NCI-H510A treated with DMSO at 0.1 percent for 48 hours (cell line): ENCODE data around the gene STRIP1.
"Not testable (repeated sequence)": the region's sequence is repeated elsewhere in the genome, so short reads cannot be mapped to it uniquely, and the experiment has no call there.

Experiments used
- DNase-seq: peaks from one replicate; lab custom pipeline; 2025; lab: John Stamatoyannopoulos, UW

STRIP1 gene

DNA sequence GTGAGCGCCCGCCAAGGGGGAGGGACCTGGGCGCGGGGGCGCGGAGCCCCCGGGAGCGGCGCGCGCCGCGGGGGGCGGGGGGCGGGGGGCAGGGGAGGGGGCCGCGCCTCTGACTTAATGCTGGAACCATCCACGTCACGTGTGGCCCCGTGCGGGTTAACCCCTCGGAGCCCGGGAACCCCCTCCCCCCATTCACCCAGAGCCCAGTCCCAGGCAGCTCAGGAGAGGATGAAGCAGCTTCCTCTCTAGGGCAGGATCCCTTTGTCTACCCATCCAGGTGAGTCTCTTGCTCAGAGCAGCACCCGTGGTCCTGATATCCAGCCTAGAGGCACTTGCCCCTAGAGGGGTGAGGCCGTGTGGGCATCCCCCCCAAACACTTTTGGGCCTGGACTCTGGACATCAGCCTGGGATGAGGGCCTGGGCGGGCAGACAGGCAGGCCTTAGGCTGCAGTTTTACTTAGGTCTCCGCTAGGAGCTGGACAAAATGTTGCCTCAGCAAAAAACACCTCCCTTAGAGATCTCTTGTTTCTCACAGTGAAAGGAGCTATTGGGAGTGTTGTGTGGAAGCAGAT, 36.3 kb downstream of the STRIP1 start, which contains the start of gene ALX3:
ALX3 (minus strand) TSS at position 2 of the 572 bp plus-strand sequence. CDS start 60 bp downstream, outside the sequence.
- DNase-seq, result no peak

DNA sequence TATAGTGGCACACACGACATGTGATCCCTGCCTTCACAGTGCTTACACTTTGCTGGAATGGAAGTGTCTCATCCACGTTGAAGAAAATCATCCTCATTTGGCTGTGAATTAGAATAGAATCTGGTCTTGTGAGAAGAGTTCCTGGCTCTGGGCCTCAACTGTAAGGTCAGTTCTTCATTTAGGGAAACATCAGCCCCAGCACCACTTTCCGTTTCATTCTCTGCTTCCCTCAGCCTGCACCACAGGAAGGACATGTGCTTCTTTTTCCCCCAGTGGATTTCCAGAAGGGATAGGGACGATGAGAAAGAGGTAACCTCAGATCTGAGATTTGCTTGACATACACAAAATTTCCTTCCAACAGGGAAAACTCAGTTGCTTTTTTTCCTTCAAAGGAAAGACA, 39.7 kb downstream of the STRIP1 start:
- DNase-seq, result no peak

DNA sequence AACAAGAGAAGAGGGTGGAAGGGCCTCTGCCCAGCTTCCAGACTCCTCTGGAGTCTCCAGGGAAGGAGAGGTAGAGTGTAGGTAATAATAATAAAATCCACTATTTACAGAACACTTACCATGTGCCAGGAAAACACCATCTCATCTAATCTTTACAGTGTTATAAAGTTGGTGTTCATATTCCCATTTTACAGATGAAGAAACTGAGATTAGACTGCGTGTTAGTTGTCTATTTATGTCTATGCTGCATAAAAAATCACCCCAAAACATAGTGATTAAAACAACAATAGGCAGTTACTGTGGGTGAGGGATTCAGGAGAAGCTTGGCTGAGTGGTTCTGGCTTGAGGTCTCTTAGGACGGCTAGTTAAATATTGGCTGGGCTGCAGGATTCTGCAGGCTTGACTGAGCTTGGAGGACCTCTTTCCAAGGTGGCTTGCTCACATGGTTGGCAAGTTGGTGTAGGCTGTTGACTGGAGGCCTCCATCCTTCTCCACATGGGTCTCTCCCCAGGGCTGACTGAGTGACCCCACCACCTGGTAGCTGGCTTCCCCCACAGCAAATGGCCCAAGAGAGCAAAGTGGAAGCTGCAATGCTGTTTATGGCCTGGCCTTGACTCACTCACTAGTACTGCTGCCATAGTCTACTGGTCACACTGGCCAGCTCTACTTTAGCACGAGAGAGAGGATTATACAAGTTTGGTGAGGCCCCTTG, 42.5 kb downstream of the STRIP1 start:
- no peak for DNase-seq

DNA sequence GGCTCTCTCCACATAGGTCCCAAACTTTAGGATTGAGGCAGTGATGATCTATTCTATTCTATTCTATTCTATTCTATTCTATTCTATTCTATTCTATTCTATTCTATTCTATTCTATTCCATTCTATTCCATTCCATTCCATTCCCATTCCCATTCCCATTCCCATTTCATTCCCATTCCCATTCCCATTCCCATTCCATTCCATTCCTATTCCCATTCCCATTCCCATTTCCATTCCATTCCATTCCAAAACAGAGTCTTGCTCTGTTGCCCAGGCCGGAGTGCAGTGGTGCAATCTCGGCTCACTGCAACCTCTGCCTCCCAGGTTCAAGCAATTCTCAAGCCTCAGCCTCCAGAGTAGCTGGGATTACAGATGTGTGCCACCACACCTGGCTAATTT, 45.6 kb downstream of the STRIP1 start:
- DNase-seq, result not testable (repeated sequence)

DNA sequence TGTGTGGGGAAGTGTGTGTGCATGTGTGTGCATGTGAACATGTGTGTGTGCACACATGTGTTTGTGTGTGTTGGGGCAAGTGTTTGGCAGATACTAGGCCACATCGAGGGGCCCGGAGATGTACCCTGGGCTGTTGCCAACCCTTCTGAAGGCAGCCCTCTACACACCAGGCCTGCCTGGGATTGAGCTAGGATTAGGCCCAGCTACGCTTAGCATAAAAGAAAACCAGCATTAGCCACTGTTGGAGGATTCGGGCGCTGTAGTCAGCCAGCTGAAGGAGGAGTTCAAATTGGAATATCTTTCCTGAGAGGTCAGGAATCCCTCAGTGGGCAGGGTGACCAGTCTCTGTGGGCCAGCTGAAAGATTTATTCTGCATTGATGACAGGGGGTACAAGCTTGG, 46.6 kb downstream of the STRIP1 start:
- no peak for DNase-seq

DNA sequence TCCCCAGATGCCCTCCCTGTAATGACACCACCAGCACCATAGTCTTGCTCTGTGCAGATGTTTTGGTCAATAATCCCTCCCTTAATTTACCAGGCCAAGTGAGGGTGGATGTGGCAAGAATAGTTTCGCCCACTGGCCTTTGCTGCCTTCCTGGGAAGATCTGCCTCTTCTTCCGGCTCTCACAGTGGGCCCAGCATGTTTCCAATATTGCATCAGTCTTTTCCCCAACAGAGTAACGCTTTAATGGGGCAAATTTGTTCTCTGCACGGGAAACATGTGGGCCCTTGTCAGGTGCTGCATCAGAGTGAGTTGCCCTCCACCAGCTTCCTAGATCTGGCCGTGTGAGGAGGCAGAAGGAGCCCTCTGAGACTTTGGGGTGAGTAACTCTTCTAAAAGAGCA, 48.1 kb downstream of the STRIP1 start:
- no peak for DNase-seq

DNA sequence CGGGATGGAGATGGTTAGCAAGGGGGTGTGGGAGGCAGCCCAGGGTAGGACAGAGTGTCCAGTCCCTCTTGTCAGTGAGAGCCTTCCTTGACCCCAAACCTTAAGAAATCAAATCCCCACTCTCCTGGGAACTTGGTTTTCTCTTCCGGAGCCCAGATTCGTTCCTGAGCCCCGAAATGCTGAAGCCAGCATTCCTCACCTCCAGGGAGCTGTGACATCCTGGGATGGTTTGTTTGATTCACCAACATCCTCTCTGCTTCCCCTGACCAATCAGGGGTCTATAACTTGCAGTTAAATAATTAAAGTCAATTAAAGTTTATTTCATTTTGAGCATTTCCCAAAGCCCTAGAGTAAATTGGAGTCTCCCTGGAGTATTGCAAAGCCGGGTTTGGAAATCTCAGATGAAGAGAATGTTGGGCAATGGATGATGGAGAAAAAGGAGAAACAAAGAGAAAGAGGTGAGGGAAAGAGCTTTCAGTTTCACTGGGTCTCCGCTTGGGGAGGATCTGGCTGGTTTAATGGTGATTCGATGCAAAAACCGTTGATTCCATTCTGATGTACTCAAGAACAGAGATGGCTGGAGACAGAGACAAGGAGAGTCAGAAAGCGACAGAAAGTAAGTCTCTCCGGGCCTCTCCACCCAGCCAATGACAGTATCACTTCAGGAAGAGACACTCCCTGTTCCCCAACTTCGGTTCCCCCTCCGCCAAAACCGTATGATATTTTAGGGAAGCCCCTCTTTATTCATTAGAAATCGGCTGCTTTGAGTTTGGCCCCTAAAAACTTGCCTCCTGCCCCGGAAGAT, 48.8 kb downstream of the STRIP1 start:
- DNase-seq, result no peak

DNA sequence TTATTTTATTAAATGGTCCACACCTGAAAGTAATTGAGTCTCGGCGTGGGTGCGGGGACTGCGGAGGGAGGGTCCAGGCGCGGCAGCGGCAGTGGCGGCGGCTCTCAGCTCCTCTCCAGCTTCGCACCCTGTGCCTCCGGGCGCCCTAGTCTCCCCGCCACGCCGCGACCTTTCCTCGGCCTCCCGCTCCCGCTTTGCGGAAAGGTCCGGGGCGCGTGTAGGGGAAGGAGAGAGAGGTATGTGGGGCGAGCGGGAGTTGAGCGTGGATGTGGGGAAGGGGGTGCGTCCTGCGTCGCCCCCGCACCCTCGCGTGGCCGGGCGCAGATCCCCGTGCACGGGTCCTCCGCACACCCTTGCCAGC, 49.4 kb downstream of the STRIP1 start:
- no peak for DNase-seq

DNA sequence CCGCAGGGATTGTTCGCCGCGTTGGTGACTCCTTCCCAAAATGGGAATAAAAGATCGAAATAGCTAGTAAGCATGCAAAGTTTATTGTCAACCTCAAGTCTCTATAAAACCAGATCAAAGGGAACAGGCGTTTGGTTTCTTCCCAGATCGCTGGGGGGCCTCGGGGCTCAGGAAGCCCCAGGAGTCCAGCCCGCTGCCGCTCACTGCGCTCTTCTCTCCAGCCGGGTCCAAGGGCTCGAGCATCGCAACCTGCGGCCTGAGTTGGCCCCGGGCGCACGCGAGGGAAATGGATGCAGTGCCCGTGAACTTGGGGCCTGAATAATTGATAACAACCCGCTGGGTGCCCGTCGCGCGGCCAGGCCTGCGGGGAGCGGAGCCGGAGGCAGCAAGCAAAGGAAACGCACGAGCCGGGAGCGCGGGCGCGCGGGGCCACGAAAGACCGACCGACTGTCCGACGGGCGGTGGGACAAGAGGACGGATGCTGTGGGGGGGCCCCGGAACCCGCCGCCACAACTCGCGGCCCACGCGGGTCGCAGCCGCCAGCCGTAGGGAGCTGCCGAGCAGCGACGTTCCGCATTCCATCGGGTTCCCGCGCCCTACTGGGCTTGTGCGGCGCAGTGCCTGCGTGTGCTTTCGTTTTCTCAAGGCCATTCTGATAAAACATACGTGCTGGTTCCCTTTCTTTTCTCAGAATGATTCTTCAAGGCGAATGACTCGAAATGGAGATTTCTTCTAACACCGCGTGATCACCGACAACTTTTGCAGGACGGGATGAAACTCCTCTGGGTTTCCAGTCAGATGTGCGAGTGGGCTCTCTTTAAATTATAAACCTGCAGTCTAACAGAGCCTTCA, 50.0 kb downstream of the STRIP1 start:
- DNase-seq, result no peak

DNA sequence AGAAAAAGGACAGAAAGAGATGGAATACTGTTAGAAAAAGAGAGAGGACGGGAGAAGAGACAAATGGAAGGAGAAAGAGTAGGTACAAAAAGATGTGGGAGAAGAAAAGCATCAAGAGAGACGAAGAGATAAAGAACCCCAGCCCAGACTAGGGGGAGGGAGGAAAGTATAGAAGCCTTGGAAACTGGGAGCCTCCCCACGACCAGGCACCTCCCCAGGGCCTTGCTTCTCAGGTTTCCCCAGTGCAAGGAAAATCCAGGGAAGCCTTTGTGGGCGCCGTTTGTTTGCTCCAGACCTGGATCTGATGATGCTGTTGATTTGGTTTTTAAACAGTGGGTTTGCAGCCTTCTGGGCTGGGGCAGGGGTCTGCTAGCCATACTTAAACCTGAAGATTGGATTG, 51.2 kb downstream of the STRIP1 start:
- no peak for DNase-seq

DNA sequence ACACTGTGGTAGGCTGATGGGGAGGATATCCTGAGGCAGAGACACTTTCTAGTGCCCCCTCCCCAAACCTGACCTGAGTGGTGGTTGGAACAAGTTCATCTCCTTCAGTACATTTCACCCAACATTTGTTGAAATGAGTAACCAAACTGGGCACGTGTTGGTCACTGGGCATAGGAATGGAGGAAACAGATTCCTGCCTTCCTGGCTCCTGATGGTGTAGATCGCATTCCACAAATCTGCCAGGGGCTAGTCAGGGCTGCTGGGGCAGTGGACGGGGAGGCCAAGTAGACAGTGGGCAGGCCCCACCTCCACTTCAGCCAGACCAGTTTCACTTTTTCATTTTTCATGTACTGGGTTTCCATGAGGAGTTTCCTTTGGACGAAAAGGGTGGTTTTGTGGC, 52.5 kb downstream of the STRIP1 start:
- DNase-seq, result no peak

DNA sequence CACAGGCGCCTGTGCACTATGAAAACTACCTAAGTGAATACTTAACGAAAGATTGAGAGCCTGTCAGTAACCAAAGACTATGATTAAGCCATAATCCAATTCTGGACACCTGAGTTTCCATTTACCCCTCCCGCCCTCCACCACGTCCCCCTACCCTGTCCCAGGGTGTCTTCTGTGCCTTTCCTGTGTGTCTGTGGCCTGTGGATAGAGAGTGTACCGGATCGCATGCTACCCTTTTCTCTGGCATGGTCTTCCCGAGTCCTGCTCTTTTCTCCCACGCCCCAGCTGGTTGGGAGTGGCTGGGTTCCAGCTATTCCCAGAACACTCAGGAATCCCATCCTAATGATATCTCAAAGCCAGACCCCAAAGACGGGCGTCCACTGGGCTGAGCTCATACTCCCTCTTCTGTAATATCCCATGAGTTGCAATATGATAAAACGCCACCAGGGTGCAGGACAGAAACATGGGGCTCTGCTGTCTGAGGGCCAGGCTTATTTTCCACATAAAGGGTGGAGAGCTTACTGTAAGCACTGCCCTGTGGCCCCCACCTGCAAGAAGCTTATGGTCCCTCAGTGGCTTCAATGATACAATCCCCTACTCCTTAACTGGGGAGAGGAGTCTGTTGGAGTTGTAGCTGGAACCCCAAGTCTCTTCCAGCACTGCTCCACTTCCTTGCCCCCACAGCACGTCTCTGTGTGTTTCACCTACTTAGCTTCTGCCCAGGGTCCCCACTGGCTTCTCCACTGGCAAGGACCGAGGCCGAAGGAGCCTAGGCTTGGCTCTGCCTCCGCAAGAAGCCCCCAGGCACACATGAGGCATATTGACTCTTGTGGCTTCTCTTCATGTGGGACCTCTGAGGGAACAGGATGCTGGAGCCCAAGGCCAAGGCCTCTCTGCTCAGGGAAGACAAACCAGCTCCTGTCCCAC, 53.7 kb downstream of the STRIP1 start:
- peak; percentile 58 for DNase-seq

DNA sequence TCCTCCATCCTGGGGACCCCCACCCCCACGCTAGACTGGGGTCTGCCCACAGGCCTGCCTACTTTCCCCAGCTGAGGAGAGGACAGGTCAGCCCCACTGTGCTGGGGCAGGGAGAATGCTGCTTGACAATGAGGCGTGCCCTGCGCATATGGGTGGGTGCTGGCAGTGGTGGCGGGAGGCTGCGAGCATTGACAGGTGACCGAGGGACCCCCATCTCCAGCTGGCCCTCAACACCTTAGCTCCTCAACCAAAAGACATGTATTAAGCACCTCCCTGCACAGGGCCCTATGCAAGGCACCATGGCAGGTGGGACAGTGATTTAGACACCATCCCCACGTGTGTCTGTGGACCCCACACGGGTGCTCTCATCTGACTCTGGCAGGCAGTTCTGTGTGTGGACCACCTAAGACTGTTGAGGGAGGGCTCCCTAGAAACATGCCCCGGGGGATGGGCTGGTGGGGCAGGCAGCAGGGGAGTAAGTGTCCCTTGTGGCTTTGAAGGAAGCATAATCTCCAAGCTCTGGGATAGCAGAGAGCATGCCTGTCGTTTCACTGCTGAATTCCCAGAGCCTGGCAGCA, 54.4 kb downstream of the STRIP1 start:
- DNase-seq, result no peak

DNA sequence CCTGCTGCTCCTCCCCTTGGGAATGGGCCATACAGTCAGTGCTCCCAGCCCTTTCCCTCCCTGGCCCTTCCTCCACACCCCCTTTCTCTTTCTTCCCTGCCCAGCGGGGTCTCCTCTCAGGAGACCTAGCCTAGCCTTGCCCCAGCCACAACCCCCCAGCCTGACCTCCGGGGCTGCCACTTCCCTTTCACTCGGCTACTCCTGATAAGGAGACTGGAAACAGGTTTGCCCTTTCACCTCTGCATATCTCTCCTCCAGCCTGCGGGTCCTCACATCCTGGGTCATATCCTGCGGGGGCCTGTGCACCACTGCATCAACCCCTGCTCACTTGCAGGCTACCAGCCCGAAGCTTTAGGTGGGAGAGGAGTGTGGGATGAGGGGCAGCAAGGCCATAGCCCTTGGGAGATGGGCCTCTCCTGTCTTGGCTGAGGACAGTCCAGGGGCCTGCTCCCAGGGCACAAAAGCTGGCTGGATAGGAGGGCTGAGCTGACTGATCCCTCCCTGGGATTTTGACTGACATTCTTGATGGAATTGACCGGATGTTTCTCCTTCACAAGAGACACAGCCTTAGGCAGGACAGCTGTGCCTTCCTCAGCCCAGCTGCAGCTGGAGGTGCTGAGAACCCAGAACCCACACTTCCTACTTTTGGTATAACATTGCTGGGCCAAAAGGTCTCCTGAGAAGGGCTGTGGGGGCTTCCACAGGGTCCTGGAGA, 55.3 kb downstream of the STRIP1 start:
- DNase-seq, result no peak

DNA sequence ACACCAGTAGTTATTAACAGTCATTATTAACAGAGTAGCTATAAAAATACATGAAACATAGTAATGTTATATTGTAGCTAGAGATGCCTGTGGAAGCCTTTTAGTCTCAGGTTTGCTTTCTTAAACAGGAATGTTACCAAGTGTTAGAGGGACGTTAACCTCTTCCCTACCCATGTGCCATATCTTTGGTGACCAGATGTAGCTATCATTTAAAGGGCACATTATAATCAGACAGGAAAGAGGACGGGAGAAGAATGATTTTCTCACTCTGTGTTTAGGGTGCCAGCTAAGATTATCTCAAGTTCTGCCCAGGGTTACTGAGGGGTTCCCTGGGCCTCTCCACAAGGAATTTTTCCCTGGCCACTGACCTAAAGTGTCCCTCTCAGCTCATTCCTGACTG, 57.0 kb downstream of the STRIP1 start:
- no peak for DNase-seq

DNA sequence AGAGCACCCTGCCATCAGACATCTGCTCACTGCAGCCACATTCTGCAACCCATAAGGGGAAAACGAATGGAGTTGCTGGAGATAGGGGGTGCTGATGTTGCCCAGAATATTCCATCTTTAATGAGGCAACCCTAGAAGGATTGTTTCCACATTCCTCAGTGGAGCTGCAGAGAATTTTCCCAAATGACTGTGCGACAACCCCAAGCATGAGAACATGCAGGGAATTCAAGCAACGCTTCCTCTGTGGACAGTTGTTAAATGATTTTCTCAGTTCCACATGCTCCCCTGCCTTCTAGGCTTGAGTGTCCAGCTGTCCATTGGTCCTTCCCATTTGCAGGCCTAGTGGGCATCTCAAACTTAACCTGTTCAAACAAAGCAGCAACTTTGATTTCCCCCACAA, 57.4 kb downstream of the STRIP1 start:
- DNase-seq, result no peak

DNA sequence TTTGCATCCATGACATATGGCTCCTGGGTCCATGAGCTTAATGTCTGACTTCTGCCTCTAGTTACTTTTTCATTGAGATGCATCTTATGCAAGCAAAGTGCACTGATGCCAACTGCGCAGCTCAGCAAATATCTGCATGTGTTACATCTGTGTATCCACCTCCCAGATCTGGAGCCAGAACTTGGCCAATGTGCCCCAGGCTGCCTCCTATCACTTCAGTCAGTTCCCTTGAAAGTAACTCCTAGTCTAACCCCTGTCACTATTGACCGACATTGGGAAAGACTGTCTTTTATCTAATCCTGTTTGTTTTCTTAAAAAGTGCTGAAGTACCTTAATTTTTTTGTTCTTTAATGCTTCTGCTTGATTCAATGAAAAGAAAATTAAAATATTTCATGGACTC, 58.6 kb downstream of the STRIP1 start:
- DNase-seq, result no peak

DNA sequence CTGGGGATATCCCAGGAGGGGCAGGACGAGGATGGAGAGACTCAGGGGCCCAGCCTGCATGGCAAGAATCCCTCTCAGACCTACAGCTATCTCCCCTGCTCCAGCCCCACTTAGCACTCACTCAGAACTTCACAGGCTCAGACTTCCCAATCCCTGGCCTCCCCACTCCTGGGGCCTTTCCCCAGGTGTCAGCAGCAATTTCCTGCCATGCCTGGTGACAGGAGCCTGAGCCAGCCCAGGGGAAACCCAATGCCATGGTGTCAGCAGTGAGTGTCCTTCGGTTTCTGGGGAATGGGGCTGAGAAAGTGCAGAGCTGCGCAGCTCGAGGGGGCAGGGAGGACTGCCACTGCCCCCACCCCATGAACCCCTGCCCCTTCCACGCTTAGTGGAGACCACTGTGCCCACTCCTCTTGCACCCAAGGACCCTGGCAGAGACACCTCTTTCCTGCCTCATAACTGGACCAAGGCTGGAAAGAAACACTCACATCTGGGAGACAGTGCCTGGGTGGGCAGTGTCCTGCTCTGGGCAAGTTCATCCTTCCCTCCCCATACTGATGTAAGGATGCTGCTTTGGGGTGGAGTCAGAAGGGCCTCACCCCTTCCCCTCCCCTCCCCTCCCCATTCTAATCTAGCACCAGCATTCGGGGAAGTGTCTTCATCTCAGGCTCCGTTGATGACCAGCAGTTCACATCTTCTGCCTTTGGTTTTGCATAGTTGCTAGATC, 60.7 kb downstream of the STRIP1 start:
- no peak for DNase-seq

DNA sequence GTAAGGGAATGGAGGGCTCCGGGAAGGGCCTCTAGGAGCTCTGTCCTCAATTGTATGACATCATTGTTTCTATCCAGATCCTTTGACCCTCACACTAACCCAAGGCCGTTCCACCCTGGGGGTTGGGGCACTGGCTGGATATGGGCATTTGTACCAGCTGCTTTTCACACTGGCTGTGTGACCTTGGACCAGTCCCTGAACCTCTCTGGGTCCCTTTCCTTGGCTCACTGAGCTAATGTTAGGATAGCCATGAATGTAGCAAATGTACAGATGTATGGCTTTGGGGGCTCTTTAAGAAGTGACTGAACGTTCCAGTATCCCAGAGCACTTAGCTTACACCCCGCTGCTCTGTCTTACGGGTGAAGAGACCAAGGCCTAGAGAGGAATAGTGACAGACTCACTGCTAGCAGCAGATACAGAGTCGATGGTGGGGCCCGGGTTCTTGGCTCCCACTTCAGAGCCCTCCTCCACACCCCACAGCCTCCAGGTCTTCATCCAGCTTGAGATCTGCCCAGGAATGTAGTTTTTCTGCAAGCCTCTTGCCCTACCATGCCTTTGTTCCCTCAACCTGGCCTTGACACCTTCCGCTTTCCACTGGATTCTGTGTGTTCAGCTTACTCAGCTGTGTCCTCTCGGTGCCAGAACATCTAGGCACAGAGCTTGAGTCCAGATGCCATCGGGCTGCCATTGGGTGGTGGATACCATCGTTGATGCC, 63.2 kb downstream of the STRIP1 start:
- DNase-seq, result no peak
